ENCODE measurements around the gene TENM3.

Gene TENM3

GRCh38 chr4:182837831-182838230 is 594.6 kb downstream of the TENM3 start:
- H3K4me3 ChIP-seq (ENCODE audit: control insufficient read depth, low read depth, low read length) = no peak overlapping the region
- no peak for TF ChIP-seq CTCF (IDR thresholded peaks at IDR 0.05; ENCODE audit: control insufficient read depth, insufficient read depth, low read depth, low read length, missing control alignments)
- DNase-seq (ENCODE audit: low read depth) = no peak

GRCh38 chr4:182838535-182838934 is 595.3 kb downstream of the TENM3 start:
- no peak overlapping the region for H3K4me3 ChIP-seq (ENCODE audit: control insufficient read depth, low read depth, low read length)
- TF ChIP-seq CTCF (IDR thresholded peaks at IDR 0.05; ENCODE audit: control insufficient read depth, insufficient read depth, low read depth, low read length, missing control alignments) = no peak
- no peak for DNase-seq (ENCODE audit: low read depth)

- DNase-seq (ENCODE audit: low read depth) = no peak
- no peak for TF ChIP-seq CTCF (IDR thresholded peaks at IDR 0.05; ENCODE audit: control insufficient read depth, insufficient read depth, low read depth, low read length, missing control alignments)
- H3K4me3 ChIP-seq (ENCODE audit: control insufficient read depth, low read depth, low read length) = no peak overlapping the region
Measured at GRCh38 chr4:182839256-182839655, 596.1 kb downstream of the TENM3 start.

- DNase-seq (ENCODE audit: low read depth) = no peak
- H3K4me3 ChIP-seq (ENCODE audit: control insufficient read depth, low read depth, low read length) = no peak overlapping the region
- no peak for TF ChIP-seq CTCF (IDR thresholded peaks at IDR 0.05; ENCODE audit: control insufficient read depth, insufficient read depth, low read depth, low read length, missing control alignments)
Measured at GRCh38 chr4:182840108-182840507, 596.9 kb downstream of the TENM3 start.

- no peak for TF ChIP-seq CTCF (IDR thresholded peaks at IDR 0.05; ENCODE audit: control insufficient read depth, insufficient read depth, low read depth, low read length, missing control alignments)
- H3K4me3 ChIP-seq (ENCODE audit: control insufficient read depth, low read depth, low read length) = no peak overlapping the region
- no peak for DNase-seq (ENCODE audit: low read depth)
Measured at GRCh38 chr4:182842104-182842600, 599.0 kb downstream of the TENM3 start.

GRCh38 chr4:182842759-182843390 is 599.7 kb downstream of the TENM3 start:
- no peak for DNase-seq (ENCODE audit: low read depth)
- no peak overlapping the region for H3K4me3 ChIP-seq (ENCODE audit: control insufficient read depth, low read depth, low read length)
- TF ChIP-seq CTCF (IDR thresholded peaks at IDR 0.05; ENCODE audit: control insufficient read depth, insufficient read depth, low read depth, low read length, missing control alignments) = no peak
